Measurements from ENCODE around the gene HECW1.

The HECW1 gene

GRCh38 chr7:43260980-43261878 lies 148.8 kb downstream of the HECW1 start:
- H3K27ac ChIP-seq, result no peak overlapping the region
- no peak overlapping the region for H3K4me3 ChIP-seq (ENCODE audit: low read depth, low read length)
- DNase-seq, result peak; percentile 73
- in situ Hi-C loops (cut with HindIII; ENCODE audit: low pct_ligation_motif_present, low sequenced_read_pairs), result no loop called here
- H3K27me3 ChIP-seq (replicated peaks), result no peaks in the 10 kb centered on the region
- no peaks in the 10 kb centered on the region for H3K36me3 ChIP-seq (replicated peaks)
- TF ChIP-seq CTCF (IDR thresholded peaks at IDR 0.05; ENCODE audit: low read depth, low read length, missing control alignments), result peak; percentile 96

- no peak overlapping the region for H3K27ac ChIP-seq
- DNase-seq, result no peak
- no peaks in the 10 kb centered on the region for H3K36me3 ChIP-seq (replicated peaks)
- H3K4me3 ChIP-seq (ENCODE audit: low read depth, low read length), result no peak overlapping the region
- no peaks in the 10 kb centered on the region for H3K27me3 ChIP-seq (replicated peaks)
- in situ Hi-C loops (cut with HindIII; ENCODE audit: low pct_ligation_motif_present, low sequenced_read_pairs), result no loop called here
- no peak for TF ChIP-seq CTCF (IDR thresholded peaks at IDR 0.05; ENCODE audit: low read depth, low read length, missing control alignments)
These were observed 152.7 kb downstream of the HECW1 start for GRCh38 chr7:43265139-43265538.

GRCh38 chr7:43273939-43274719 lies 161.7 kb downstream of the HECW1 start:
- H3K36me3 ChIP-seq (replicated peaks), result no peaks in the 10 kb centered on the region
- in situ Hi-C loops (cut with HindIII; ENCODE audit: low pct_ligation_motif_present, low sequenced_read_pairs), result no loop called here
- no peak overlapping the region for H3K4me3 ChIP-seq (ENCODE audit: low read depth, low read length)
- H3K27me3 ChIP-seq (replicated peaks), result no peaks in the 10 kb centered on the region
- no peak for TF ChIP-seq CTCF (IDR thresholded peaks at IDR 0.05; ENCODE audit: low read depth, low read length, missing control alignments)
- no peak for DNase-seq
- H3K27ac ChIP-seq, result no peak overlapping the region

GRCh38 chr7:43274752-43275151 lies 162.3 kb downstream of the HECW1 start:
- TF ChIP-seq CTCF (IDR thresholded peaks at IDR 0.05; ENCODE audit: low read depth, low read length, missing control alignments), result no peak
- Histone ChIP-seq H3K27ac (no peak overlapping the region), H3K27me3 (replicated peaks) (no peaks in the 10 kb centered on the region), H3K36me3 (replicated peaks) (no peaks in the 10 kb centered on the region), H3K4me3 (ENCODE audit: low read depth, low read length) (no peak overlapping the region)
- DNase-seq, result no peak
- in situ Hi-C loops (cut with HindIII; ENCODE audit: low pct_ligation_motif_present, low sequenced_read_pairs), result no loop called here

GRCh38 chr7:43276547-43276946 lies 164.1 kb downstream of the HECW1 start:
- no peak for DNase-seq
- no peak overlapping the region for H3K27ac ChIP-seq
- H3K36me3 ChIP-seq (replicated peaks), result no peaks in the 10 kb centered on the region
- no peak overlapping the region for H3K4me3 ChIP-seq (ENCODE audit: low read depth, low read length)
- TF ChIP-seq CTCF (IDR thresholded peaks at IDR 0.05; ENCODE audit: low read depth, low read length, missing control alignments), result no peak
- H3K27me3 ChIP-seq (replicated peaks), result no peaks in the 10 kb centered on the region
- in situ Hi-C loops (cut with HindIII; ENCODE audit: low pct_ligation_motif_present, low sequenced_read_pairs), result no loop called here

Data from brain microvascular endothelial cell (primary cell).